Activated CD8-positive, alpha-beta memory T cell treated with anti-CD3 and anti-CD28 coated beads, Interleukin-2, amount 50 U/mL, for 24 hours (primary cell): ENCODE measurements around the gene PPIB.
"Not testable (repeated sequence)": the region's sequence is repeated elsewhere in the genome, so short reads cannot be mapped to it uniquely, and the experiment has no call there.

ENCODE experiments used
- DNase-seq: peaks from one replicate; pipeline ENCODE4 v3.0.0-alpha.2; 2020; ENCODE audit errors: extremely low read depth

Gene PPIB

DNA sequence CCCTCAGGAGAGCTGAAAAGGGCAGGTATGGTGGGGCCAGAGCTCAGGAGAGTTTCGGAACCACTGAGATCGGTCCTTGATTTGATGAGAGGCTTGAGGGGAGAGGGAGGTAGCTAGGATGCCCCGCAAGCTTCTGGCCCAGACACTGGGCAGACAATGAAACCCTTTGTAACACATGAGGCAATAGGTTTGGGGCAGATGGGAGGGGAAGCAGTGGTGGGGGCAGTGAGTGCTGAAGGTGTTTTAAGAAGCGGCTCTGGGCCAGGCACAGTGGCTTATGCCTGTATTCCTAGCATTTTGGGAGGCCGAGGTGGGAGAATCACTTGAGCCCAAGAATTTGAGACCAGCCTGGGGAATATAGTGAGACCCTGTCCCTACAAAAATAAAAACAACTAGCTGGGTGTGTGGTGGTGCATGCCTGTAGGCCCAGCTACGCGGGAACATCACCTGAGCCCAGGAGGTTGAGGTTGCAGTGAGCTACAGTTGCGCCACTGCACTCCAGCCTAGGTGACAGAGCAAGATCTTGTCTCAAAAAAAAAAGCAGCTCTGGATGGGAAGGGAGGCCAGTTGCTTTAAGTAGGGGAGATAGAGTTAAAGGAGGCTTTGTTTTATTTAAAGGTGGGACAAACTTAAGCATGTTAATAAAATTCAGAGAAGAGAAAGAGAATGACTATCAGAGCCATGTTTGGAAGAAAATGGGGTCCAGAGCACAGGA lies 20.9 kb downstream of the PPIB start:
- no peak for DNase-seq

DNA sequence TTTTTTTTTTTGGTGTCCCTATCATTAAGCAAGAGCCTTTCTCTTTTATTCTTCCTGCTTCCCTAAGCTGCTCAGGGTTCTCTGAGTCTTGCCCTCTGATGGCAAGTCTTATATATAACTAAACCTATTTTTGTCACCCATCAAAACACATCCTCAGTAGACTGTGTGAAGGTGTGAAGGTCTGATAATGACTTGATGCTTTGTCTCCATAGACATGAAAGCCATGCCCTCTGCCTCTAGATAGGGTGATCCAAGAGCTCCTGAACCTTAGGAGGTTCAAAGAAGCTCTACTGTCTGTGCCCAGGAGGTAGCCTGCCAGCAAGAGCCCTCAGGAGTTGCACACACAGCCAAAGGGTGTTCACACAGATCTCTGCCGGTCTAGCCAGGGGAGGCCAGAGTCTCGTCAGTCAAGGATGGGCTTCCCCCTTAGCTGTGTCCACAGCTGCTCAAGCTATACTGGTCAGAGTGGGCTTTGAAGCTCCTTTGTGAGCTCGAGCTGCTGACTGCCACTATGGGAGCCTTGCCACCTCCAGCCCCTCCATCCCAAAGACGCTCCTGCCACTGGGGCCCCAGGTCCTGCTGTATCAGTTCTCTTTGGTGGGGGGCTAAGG lies 24.4 kb downstream of the PPIB start:
- DNase-seq = no peak

GRCh38 chr15:64137226-64137833 lies 25.5 kb downstream of the PPIB start:
- no peak for DNase-seq

DNA sequence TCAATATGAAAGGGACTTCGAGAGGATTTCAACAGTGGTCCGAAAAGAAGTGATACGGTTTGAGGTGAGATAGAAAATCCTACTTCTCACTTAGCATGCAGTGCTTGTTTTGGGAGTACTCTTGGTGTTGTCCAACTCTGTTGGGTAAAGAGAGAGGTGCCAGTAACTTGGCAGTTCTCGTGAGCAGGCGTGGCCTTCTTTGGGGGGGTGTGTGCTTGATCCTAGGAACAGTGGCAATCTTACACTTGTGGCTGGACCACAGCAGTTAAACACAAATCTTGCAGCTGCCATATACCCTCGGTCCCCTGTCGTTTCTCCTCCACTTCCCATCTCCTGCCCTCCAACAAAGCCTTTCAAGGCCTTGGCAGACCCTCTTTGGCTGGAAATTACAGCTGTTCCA lies 26.5 kb downstream of the PPIB start:
- DNase-seq = no peak

DNA sequence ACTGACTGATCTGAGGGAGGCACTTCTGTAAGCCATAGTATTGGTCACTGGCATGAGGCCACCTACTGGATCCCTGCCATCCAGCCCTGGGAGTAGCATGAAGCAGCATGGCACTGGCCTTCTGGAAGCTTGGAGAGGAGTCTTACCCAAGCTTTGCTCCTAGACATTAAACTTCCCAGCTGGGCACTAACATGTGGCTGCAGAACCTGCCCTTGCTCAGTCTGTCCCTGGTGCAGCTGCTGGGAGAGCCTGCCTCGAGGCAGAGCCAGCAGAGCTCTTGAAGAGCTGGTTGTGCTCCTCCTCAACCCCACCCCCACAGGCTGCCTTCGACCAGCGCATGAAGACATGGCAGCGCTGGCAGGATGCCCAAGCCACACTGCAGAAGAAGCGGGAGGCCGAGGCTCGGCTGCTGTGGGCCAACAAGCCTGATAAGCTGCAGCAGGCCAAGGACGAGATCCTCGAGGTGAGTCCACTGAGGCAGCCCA lies 28.4 kb downstream of the PPIB start:
- no peak for DNase-seq

GRCh38 chr15:64133623-64134344 lies 29.0 kb downstream of the PPIB start:
- DNase-seq = no peak

GRCh38 chr15:64132217-64132616 lies 30.6 kb downstream of the PPIB start:
- no peak for DNase-seq

- DNase-seq = no peak
Measured at GRCh38 chr15:64131547-64131946, 31.3 kb downstream of the PPIB start.

- no peak for DNase-seq
Measured at GRCh38 chr15:64130159-64130558, 32.7 kb downstream of the PPIB start.

DNA sequence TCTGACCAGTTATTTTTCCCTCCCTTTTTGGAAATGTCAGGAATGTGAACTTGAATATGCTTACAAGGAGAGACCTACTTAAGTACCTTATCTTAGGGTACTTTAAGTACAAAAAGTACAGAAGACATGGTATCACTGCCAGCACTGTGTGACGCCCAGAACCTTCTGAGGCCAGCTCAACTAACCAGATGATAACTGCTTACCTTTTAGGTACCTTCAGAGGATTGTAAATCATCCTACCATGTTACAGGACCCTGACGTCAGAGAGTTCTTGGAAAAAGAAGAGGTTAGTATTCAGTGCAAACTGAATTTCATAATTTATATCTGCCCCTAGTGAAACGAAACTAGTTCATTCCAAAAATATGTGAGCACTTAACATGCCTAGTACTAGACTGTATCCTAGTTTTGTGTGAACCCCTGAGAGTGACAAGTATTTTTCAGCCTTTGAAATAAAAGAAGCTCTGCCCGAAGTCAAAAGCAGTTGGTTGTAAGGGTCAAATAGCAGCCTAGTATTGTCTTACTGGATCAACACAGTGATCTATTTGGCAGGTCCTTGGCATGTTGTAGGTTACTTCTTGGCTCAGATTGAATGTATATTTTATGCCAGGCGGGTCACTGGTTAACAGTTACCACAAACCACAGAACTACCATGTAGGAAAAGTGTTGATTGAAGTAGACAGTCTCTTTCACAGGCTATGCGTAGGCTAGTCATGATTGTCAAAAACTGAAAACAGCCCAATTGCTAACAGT lies 35.1 kb downstream of the PPIB start:
- no peak for DNase-seq

GRCh38 chr15:64125978-64126377 lies 36.8 kb downstream of the PPIB start:
- no peak for DNase-seq

DNA sequence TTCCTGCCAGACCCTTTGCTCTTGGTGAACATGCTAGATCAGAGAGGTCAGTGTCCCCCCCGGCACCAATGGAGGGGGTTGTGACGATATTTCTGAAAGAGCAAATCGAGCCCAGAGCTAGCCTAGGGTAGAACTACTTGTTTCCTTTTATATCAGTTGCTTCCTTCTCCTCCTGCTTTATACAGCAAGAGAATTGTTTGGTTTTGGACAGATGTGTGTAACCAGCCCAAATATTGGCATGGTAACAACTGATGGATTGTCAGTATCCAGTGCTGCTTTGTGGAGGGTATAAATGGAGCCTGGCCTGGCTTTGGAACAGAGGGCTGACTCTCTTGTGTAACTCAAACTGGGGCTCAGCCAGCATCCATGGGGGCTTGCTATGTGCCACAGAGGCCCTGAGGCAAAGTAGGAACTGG lies 39.9 kb downstream of the PPIB start:
- no peak for DNase-seq

GRCh38 chr15:64122444-64122843 lies 40.4 kb downstream of the PPIB start:
- DNase-seq = no peak

- no peak for DNase-seq
Measured at GRCh38 chr15:64121614-64122013, 41.2 kb downstream of the PPIB start.

DNA sequence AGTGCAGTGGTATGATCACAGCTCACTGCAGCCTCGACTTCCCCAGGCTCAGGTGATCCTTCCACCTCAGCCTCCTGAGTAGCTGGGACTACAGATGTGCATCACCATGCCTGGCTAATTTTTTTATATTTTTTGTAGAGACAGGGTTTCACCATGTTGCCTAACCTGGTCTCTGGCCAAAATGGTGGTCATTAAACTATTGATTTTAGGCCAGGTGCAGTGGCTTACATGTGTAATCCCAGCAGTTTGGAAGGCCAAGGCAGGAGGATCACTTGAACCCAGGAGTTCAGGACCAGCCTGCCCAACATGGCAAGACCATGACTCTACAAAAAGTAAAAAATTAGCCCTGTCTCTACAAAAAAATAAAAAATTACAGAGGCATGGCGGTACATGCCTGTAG lies 42.5 kb downstream of the PPIB start:
- DNase-seq = not testable (repeated sequence)

GRCh38 chr15:64117759-64118487 lies 44.9 kb downstream of the PPIB start:
- DNase-seq = no peak

GRCh38 chr15:64112904-64113303 lies 49.9 kb downstream of the PPIB start:
- no peak for DNase-seq

DNA sequence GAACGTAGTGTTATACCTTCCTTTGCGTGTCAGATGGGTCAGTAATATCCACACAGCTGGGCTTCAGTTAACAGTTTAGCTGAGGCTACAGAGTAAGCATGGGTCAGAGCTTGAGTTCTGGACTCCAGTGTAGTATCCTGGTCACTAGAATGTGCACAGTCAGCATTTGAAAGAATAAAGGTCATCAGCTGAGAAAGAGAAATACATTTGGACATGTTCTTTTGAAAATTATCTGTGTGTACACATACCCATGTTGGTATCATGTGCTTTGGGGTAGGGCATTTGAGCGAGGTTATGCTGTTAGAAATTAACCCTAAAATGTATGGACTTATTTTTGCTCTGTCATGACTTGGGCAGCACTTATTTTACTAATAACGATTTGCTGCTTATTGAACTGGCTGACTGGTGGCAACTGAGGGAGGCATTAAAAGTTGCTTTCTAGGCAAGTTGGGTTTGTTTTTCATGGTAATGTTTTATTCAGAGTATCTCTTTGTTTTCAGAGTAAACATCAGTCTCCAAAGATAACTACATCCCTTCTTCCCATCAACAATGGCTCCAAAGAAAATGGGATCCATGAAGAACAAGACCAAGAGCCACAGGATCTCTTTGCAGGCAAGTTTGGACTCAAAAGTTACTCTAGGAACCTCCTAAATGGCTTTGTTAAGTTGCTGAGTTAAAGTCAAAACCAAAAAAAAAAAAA lies 50.6 kb downstream of the PPIB start:
- DNase-seq = no peak

DNA sequence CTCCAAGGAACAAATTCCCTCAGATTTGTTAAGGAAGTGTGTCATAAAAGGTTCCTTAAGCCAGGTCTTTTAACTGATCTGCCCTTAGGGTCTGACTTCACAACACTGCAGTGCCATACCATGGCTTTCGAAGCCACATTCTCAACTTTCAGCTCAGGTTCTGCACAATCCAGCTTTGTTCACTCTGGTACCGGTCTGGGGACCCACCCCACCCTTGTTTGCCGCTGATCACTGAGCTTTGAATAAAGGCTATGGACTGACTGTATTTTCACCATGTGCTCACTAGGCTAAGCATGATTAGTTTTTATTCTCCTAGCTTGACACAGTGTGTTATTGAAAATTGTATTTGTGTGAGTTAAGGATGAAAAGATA lies 51.2 kb downstream of the PPIB start:
- no peak for DNase-seq

DNA sequence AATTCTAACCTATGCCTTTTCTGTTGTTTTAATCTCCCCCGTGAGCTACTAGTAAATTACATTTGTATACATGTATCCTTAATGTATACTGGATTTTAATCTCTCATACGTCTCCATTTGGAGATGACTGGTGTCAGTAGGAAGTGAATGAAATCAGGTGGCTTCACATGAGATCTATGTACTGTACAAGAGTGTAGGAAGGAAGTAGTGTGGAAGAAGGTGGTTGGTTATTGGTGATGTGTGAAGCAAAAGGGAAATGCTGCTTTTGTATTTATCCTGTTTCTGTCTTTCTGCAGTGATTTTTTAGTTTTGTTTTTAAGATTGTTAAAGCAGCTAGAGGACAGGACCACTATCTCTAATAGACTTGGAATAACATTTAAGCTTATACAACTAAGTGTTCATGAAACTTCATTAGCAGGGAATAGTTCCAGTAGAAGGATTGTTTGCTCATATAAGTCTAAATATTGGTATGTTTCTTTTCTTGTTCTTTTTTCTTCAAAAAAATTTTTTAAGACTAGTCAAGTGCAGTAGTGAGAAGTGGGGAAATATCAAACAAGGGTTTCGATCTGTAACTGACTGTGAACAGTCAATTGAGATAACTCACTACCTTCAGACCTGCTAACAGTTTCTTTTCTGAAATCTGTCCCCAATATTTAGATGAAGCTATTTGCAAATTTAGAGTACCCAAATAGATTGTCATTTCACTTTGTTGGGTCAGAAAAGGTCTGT lies 51.7 kb downstream of the PPIB start:
- no peak for DNase-seq
